Measurements from ENCODE around the gene SLC4A2.

Gene SLC4A2

DNA sequence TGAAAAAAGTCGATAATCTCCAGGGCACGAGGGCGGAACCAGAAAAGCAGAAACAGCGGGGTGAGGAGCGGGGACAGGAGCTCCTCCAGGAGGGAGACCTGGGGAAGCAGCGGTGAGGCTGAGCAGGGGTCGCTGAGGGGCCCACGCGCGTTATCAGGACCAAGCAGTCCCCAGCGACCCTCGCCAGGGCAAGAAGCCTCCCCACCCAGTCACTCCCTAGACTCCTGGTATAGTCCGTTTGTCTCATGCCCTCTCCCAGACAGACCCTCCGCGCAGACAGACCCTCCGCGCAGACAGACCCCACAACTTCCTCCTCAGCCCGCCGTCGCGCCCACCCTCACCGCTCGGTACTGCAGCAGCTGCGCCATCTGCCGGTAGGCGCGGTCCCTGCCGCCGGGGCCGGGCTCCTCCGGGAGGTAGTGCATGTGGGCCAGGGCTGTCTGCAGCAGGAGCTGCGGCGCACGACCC lies 41.4 kb upstream of the SLC4A2 start:
- ATAC-seq = peak; percentile 87
- TF ChIP-seq PPARA (CRISPR knock-in tag; IDR thresholded peaks at IDR 0.05; ENCODE audit: borderline replicate concordance) (no peak), ZNF565 (CRISPR knock-in tag; conservative IDR thresholded peaks at IDR 0.05; ENCODE audit: low read depth) (no peak), TCF4 (CRISPR knock-in tag; IDR thresholded peaks at IDR 0.05; ENCODE audit: borderline replicate concordance) (no peak), ESRRG (CRISPR knock-in tag; IDR thresholded peaks at IDR 0.05) (no peak), ZNF8 (CRISPR knock-in tag; IDR thresholded peaks at IDR 0.05) (no peak), ARNTL (CRISPR knock-in tag; IDR thresholded peaks at IDR 0.05; ENCODE audit: borderline replicate concordance, low read depth) (no peak), ZNF70 (CRISPR knock-in tag; IDR thresholded peaks at IDR 0.05) (no peak), ZFP3 (CRISPR knock-in tag; IDR thresholded peaks at IDR 0.05) (no peak), GLIS3 (CRISPR knock-in tag; IDR thresholded peaks at IDR 0.05) (no peak), ISL1 (CRISPR knock-in tag; IDR thresholded peaks at IDR 0.05) (no peak)
- TF ChIP-seq, protein P1, sequence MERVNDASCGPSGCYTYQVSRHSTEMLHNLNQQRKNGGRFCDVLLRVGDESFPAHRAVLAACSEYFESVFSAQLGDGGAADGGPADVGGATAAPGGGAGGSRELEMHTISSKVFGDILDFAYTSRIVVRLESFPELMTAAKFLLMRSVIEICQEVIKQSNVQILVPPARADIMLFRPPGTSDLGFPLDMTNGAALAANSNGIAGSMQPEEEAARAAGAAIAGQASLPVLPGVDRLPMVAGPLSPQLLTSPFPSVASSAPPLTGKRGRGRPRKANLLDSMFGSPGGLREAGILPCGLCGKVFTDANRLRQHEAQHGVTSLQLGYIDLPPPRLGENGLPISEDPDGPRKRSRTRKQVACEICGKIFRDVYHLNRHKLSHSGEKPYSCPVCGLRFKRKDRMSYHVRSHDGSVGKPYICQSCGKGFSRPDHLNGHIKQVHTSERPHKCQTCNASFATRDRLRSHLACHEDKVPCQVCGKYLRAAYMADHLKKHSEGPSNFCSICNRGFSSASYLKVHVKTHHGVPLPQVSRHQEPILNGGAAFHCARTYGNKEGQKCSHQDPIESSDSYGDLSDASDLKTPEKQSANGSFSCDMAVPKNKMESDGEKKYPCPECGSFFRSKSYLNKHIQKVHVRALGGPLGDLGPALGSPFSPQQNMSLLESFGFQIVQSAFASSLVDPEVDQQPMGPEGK (CRISPR knock-in tag; IDR thresholded peaks at IDR 0.05; ENCODE audit: borderline replicate concordance) = no peak
- TF ChIP-seq, protein P2, sequence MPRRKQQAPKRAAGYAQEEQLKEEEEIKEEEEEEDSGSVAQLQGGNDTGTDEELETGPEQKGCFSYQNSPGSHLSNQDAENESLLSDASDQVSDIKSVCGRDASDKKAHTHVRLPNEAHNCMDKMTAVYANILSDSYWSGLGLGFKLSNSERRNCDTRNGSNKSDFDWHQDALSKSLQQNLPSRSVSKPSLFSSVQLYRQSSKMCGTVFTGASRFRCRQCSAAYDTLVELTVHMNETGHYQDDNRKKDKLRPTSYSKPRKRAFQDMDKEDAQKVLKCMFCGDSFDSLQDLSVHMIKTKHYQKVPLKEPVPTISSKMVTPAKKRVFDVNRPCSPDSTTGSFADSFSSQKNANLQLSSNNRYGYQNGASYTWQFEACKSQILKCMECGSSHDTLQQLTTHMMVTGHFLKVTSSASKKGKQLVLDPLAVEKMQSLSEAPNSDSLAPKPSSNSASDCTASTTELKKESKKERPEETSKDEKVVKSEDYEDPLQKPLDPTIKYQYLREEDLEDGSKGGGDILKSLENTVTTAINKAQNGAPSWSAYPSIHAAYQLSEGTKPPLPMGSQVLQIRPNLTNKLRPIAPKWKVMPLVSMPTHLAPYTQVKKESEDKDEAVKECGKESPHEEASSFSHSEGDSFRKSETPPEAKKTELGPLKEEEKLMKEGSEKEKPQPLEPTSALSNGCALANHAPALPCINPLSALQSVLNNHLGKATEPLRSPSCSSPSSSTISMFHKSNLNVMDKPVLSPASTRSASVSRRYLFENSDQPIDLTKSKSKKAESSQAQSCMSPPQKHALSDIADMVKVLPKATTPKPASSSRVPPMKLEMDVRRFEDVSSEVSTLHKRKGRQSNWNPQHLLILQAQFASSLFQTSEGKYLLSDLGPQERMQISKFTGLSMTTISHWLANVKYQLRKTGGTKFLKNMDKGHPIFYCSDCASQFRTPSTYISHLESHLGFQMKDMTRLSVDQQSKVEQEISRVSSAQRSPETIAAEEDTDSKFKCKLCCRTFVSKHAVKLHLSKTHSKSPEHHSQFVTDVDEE (CRISPR knock-in tag; IDR thresholded peaks at IDR 0.05) = no peak
- TF ChIP-seq, protein P3, sequence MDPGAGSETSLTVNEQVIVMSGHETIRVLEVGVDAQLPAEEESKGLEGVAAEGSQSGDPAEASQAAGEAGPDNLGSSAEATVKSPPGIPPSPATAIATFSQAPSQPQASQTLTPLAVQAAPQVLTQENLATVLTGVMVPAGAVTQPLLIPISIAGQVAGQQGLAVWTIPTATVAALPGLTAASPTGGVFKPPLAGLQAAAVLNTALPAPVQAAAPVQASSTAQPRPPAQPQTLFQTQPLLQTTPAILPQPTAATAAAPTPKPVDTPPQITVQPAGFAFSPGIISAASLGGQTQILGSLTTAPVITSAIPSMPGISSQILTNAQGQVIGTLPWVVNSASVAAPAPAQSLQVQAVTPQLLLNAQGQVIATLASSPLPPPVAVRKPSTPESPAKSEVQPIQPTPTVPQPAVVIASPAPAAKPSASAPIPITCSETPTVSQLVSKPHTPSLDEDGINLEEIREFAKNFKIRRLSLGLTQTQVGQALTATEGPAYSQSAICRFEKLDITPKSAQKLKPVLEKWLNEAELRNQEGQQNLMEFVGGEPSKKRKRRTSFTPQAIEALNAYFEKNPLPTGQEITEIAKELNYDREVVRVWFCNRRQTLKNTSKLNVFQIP (CRISPR knock-in tag; IDR thresholded peaks at IDR 0.05; ENCODE audit: borderline replicate concordance, low read depth) = no peak
- TF ChIP-seq, protein P4, sequence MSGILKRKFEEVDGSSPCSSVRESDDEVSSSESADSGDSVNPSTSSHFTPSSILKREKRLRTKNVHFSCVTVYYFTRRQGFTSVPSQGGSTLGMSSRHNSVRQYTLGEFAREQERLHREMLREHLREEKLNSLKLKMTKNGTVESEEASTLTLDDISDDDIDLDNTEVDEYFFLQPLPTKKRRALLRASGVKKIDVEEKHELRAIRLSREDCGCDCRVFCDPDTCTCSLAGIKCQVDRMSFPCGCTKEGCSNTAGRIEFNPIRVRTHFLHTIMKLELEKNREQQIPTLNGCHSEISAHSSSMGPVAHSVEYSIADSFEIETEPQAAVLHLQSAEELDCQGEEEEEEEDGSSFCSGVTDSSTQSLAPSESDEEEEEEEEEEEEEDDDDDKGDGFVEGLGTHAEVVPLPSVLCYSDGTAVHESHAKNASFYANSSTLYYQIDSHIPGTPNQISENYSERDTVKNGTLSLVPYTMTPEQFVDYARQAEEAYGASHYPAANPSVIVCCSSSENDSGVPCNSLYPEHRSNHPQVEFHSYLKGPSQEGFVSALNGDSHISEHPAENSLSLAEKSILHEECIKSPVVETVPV (CRISPR knock-in tag; IDR thresholded peaks at IDR 0.05) = no peak

DNA sequence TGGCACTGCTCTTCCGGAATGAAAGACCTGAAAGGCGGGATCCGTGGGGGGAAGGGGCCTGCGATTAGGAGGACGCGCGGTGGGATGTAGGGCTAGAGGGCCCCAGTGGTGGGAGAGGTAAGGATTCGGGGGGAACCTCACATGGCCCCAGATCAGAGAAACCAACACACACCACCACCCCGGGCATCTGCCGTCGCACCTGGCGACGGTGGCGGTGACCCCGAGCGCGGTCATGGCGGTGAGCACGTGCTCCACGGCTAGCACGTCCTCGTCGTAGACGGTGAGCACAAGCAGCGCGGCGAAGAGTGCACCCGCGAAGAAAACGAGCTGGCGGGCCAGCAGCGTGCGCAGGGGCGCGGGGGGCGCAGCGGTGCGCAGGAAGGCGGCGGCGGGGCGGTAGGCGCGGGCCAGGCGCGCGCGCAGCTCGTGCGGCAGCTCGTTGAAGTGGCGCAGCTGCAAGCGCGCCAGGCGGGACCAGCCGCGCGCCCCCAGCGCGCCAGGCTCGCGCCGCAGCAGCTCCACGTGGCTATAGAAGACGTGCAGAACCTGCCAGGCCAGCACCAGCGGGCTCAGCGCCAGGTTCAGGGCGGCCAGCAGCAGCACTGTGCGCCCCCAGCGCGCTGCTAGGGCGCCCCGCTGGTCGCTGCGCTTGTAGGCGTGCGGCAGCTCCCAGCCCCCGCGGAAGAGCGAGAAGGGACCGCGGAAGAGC lies 40.8 kb upstream of the SLC4A2 start:
- ATAC-seq = no peak; the same call in none of the 3 replicates
- TF ChIP-seq, protein P5, sequence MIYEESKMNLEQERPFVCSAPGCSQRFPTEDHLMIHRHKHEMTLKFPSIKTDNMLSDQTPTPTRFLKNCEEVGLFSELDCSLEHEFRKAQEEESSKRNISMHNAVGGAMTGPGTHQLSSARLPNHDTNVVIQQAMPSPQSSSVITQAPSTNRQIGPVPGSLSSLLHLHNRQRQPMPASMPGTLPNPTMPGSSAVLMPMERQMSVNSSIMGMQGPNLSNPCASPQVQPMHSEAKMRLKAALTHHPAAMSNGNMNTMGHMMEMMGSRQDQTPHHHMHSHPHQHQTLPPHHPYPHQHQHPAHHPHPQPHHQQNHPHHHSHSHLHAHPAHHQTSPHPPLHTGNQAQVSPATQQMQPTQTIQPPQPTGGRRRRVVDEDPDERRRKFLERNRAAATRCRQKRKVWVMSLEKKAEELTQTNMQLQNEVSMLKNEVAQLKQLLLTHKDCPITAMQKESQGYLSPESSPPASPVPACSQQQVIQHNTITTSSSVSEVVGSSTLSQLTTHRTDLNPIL (CRISPR knock-in tag; IDR thresholded peaks at IDR 0.05; ENCODE audit: low read depth) = no peak
- 0 out of 2 replicates have a peak, but pooled peaks have one; percentile 40 for TF ChIP-seq ZNF70 (CRISPR knock-in tag; IDR thresholded peaks at IDR 0.05)
- TF ChIP-seq, protein P4 (CRISPR knock-in tag; IDR thresholded peaks at IDR 0.05) = no peak

DNA sequence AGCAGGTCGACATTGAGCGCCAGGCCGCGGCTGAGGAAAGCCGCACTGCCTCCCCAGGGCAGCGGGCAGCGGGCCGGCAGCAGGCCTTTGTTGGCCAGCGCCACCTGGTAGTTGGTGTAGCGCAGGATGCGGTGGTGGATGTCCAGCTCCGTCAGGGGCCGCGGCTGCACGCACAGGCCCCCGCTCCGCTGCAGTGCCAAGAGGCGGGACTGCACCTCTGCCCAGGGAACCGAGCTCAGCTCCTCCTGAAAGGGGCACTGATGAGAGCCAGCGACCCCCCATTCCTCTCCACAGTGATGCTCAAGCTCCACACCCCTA lies 40.3 kb upstream of the SLC4A2 start:
- ATAC-seq = no peak
- TF ChIP-seq ZNF8 (CRISPR knock-in tag; IDR thresholded peaks at IDR 0.05) (no peak), ZFP30 (CRISPR knock-in tag; IDR thresholded peaks at IDR 0.05) (no peak), ISL1 (CRISPR knock-in tag; IDR thresholded peaks at IDR 0.05) (no peak), SNAI2 (CRISPR knock-in tag; IDR thresholded peaks at IDR 0.05) (no peak), CSDC2 (CRISPR knock-in tag; IDR thresholded peaks at IDR 0.05) (no peak), BACH2 (CRISPR knock-in tag; IDR thresholded peaks at IDR 0.05; ENCODE audit: borderline replicate concordance) (no peak), OSR1 (CRISPR knock-in tag; IDR thresholded peaks at IDR 0.05) (no peak), ZNF565 (CRISPR knock-in tag; conservative IDR thresholded peaks at IDR 0.05; ENCODE audit: low read depth) (no peak), ARNTL (CRISPR knock-in tag; IDR thresholded peaks at IDR 0.05; ENCODE audit: borderline replicate concordance, low read depth) (no peak), ZFP3 (CRISPR knock-in tag; IDR thresholded peaks at IDR 0.05) (no peak), ESRRG (CRISPR knock-in tag; IDR thresholded peaks at IDR 0.05) (no peak), ZNF70 (CRISPR knock-in tag; IDR thresholded peaks at IDR 0.05) (no peak)
- TF ChIP-seq, protein P5 (CRISPR knock-in tag; IDR thresholded peaks at IDR 0.05; ENCODE audit: low read depth) = no peak
- TF ChIP-seq, protein P2 (CRISPR knock-in tag; IDR thresholded peaks at IDR 0.05) = no peak
